Medulla oblongata (tissue), 1 donor: ENCODE results near the gene INSM2.

Experiments
- DNase-seq: peaks from one replicate; pipeline ENCODE4 v3.0.0-alpha.2; 2015; ENCODE audit errors: extremely low spot score

The INSM2 gene, protein sequence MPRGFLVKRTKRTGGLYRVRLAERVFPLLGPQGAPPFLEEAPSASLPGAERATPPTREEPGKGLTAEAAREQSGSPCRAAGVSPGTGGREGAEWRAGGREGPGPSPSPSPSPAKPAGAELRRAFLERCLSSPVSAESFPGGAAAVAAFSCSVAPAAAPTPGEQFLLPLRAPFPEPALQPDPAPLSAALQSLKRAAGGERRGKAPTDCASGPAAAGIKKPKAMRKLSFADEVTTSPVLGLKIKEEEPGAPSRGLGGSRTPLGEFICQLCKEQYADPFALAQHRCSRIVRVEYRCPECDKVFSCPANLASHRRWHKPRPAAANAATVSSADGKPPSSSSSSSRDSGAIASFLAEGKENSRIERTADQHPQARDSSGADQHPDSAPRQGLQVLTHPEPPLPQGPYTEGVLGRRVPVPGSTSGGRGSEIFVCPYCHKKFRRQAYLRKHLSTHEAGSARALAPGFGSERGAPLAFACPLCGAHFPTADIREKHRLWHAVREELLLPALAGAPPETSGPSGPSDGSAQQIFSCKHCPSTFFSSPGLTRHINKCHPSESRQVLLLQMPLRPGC

DNA sequence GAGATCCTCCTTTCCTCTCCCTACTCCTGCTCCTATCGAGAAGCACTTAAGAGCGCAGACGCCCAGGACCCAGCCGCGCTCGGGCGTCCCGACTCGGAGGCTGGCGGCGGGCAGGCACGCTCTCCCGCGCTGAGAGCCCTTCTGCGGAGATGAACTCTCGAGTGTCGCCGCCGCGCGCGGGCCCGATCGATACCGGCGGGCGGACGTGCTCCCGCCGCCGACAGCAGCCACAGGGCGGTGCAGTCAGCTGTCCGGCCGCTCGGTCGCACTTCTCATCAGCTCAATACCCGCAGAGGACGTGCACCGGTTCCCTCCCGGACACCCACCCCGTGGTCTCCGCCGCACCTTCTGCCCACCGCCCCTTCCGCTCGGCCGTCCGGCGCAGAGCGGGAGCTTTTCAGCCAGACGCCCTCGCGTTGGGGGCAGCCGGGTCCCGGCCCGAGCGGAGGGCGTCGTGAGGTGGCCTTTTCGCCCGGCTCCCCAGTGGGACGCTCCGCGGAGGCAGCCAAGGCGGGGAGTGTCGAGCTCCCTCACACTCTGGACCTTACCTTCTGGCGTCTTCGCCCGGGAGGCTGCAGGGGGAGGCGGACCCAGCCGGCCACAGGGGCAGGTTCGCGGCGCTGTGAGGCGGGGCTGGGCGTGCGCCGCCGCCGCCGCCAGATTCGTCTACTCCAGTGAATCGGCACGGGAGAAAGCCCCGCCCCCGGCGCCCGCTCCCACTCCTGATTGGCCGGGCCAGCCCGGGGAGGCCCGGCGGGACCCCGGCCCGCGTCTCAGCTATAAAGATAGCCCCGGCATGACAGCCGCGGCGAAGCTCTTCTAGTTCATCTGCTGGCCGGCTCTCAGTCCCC, at the start of gene INSM2:
TSS of gene INSM2 (plus strand) at position 808 of the 851 bp plus-strand sequence. CDS start 89 bp downstream, outside the sequence.
- no peak for DNase-seq

DNA sequence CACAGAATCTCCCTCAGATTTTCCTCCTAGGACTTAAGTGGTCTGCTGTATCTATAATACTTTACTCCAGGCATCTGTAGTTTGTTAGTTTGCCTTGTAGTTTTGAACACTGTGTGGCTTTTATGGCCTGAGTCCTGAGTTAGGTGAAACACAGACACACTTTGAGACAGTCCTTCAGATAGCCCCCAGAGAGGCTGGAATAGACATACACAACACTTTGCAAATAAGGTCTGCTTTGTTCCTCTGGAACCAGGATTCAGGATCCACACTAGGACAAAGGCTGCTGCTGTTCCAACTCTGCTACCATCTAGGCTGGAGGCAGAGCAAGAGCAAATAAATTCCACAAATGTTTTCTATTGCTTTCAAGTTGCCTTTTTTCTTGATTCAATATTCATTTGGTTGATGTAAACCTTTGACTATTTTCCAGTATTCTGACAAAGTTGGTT, 41.4 kb upstream of the INSM2 start:
- DNase-seq = no peak

DNA sequence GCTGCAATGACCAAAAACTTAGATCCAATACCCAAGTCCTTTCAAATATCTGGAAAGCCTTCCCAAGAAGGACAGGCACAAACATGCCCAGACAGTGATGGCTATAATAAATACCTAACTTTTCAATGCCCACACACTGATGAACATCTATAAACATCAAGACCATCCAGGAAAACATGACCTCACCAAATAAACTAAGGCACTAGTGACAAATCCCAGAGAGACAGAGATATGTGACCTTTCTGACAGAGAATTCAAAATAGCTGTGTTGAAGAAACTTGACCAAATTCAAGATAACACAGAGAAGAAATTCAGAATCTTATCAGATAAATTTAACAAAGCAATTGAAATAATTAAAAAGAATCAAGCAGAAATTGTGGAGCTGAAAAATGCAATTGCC, 38.7 kb upstream of the INSM2 start:
- no peak for DNase-seq

DNA sequence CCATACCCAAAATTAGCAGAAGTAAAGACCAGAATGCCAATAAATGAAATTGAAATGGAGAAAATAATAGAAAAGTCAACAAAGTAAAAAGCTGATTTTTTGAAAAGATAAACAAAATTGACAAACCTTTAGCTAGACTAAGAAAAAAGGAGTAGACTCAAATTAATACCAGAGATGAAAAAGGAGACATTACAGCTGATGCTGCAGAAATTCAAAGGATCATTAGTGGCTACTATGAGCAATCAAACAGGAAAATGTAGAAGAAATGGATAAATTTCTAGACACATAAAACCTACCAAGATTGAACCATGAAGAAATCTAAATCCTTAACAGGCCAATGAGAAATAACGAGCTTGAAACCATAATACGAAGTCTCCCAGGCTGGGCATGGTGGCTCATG, 34.8 kb upstream of the INSM2 start:
- no peak for DNase-seq

DNA sequence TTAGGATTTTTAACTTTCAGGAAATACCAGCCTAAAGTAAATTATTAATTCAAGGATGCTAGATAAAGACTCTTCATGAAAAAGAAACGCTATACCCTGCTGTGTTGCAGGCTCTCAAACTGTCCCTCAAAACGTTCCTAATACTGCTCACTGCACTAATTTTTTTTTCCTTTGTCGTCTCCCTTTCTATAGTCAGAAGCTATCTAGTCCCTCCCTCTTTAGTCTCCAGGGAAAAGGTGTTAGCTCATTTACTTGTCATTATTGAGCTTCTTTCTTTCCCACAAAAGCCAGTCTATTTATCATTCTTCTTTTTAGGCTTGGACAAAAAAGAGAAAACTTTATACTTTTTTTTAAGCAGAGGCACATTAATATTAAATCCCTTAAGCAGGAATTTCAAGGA, 30.3 kb upstream of the INSM2 start:
- no peak for DNase-seq

DNA sequence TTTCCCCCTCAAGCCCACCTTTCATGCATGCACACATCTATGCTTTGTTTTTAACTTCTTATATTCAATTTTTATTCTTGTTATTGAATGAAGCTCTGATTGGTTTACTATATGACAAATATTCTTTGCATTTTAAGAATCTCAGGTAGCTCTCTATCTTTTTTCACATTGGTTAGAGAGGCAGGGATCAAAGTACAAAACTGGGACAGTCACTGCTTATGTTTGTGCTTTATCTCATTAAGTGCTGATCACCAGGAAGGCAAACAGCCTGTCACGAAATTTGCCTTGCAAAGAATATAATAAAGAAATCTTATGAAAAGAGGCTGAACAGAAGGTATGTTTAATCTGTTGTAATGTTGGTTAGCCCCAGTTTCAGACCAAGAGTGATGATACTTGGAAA, 29.7 kb upstream of the INSM2 start:
- no peak for DNase-seq

DNA sequence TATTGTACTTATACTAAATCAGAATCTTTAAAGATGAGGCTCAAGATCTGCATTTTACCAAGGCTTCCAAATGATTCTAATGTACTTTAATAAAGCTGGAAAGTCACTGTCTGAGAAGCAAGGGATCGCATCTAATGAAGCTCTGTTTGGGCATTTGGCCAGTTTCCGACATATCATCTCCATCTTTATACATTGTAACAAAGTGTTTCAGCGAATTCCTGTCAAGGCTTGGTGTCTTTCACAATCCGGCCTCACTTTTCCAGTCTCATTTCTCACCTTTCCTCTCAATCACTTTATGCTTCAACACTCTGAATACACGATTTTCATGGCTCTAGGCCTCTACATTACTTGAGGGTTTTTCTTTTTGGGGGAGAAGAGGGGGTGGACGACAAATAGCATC, 27.5 kb upstream of the INSM2 start:
- no peak for DNase-seq

DNA sequence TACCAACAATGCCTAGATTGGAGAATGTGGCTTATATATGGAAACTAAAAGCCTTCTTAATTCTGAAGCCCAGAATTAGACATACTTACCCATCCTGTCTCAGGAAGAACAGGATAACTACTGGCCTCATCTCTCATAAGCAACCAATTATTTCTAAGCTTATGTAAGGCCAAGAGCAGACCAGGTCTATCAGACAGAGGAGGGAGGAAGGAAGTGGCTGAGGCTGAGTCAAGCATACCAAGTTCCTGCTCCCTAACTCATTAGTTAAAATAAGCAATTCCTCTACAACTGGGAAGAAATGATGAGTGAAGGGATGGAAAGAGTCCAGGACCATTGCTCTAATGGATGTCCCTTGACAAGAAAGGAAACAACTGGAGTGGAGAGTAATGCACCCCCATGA, 27.0 kb upstream of the INSM2 start:
- DNase-seq = no peak

DNA sequence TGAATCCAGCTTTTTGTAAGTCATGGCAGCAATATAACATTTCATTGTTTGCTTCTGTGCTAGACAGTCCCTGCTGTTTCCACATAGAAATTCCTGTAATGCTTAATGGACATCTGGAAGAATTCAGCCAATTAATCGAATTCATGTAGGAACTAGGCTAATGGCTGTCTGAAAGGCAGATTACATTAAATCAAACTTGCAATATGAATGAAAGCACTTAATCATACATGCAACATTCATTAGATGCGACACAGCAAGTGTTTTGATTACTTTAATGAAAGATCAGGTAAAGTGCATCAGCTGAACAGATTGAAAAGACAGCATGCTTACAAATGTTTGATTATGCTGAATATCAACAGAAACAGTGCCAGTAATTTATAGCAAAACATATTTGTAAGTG, 24.1 kb upstream of the INSM2 start:
- DNase-seq = no peak

DNA sequence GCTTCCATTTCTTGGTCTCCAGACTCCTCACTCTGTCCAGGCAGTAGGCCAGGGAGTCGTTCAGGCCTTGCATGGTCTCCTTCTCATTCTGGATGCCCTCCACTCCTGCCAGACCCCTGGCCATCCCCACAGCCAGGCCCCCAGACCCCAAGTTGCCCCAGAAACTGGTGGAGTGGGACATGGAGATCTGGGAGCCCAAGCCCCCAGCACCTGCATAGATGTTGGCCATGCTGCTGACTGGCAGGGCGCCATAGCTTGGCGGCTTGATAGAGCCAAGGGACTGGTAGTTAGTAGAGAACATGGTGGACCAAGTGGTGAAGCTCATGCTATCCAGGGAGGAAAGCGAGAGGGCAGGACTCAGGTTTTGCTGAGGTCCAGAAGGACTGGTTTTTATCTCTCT, 21.2 kb upstream of the INSM2 start:
- DNase-seq = no peak

DNA sequence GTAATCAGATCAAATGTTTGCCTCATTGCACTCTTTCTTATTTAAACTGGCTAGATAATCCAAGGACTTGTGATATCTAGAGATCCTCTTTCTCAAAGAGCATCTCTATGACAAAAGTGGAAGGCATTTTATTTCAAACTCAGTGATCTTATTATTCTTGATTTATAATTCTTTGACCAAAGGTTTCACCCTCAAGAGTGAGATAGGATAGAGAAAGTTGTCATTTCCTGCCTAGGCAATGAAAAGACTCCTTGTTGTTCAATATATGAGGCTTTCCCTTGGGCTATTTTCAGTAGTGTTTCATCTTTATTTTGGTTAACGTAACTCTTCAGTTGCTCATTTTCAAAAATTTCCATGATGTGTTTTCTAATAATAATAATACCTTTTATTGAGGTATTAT, 18.0 kb upstream of the INSM2 start:
- DNase-seq = no peak

DNA sequence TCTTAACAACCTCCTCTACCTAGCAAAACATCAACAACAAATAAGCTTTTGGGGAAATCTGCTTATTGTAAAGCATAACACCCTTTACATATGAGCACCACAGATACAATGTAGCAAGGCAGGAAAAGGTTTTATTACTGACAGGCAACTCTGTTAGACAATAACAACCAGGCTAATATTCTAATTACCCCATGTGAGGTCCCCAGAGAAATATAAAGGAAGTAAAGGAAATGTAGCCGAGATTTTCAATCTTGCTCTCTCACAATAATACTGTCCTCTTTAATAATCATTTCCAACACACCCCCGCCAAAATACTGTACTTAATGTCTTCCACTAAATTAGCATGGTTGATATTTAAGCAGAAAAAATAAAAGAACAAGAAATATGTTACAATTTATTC, 14.0 kb upstream of the INSM2 start:
- no peak for DNase-seq

DNA sequence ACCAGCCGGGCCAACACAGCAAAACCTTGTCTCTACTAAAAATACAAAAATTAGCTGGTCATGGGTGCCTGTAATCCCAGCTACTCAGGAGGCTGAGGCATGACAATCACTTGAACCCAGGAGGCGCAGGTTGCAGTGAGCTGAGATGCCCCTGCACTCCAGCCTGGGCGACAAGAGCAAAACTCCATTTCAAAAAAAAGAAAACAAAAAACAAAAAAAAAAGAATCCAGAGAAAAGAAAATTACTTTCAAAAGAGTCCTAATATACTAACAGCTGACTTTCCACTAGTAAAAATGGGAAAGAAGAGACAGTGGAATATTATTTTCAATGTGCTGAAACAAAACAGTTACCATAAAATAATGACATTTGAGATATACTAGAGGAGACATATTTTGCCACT, 8.3 kb upstream of the INSM2 start:
- no peak for DNase-seq

DNA sequence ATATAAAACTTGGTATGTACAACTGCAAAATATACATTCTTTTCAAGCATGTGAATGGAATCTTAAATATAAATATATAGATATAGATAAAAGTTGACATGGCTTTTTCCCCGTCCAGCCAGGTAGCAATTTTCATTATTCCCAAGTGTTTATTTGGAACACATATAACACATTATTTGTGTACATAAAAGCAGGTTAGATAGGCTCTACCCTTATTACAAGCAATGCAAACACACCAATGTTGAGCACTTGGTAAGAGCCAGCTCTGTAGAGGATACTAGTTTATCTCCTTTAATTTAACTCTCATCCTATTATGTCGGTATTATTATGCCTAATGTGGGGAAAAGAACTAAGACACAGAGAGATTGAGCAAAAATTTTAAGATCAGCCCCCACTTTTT, 7.0 kb upstream of the INSM2 start:
- no peak for DNase-seq

DNA sequence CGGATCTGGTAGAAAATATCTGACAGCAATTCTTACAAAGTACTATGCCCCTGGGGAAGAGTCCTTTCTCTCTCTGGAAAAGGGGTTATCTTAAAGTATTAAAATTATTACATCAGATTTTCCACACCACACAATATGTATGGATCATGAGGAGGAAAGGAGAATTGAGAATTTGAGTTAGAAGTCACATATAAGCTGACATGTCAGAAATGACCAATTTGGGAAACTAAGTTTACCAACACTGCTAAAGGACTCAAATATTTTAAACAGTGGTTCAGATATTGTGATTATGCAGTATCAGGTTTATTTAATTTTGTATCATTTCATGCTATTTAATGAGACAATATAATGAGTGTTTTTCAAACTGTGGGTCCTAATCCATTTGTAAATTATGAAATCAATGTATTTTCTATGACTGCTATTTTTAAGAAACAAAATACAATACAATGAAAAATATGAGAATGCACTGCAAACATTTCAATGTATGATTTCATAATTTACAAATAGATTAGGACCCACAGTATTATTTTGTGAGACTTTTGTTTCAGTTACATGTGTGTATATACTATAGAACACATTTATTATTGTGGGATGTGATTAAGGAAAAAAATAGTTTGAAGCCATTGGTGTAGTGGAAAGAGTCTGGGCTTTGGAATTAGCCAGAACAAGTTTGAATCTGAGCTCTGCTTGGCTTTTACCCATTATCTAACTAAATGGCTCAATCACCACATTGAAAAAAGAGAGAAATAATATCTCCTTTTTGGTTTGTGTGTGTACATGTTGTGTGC, 1.8 kb upstream of the INSM2 start:
- DNase-seq = no peak

DNA sequence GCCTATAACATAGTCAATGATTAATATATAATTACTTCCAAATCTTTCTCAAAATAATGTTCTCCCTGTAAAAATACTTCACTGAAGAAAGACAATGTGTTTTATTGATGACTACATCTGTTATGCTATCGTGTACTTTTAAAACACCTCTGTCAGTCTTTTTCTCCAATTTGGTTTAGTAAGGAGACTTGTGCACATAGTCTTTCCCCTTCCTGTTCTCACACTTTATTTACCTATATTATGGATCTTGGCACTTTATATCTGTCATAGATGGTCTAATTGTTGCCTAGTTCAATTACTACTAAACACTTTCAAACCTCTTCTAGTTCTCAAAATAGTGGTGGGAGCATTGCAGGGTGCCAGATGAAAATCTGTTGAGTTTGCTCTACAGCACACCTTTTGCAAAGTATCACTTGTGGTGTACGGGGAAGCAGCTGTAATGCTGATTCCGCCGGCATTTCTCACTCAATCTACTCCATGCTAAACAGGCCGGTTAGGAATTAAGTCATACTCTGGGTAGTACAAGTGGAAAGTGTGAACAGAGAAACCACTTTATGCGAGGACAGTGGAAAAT, 1.1 kb upstream of the INSM2 start:
- no peak for DNase-seq

DNA sequence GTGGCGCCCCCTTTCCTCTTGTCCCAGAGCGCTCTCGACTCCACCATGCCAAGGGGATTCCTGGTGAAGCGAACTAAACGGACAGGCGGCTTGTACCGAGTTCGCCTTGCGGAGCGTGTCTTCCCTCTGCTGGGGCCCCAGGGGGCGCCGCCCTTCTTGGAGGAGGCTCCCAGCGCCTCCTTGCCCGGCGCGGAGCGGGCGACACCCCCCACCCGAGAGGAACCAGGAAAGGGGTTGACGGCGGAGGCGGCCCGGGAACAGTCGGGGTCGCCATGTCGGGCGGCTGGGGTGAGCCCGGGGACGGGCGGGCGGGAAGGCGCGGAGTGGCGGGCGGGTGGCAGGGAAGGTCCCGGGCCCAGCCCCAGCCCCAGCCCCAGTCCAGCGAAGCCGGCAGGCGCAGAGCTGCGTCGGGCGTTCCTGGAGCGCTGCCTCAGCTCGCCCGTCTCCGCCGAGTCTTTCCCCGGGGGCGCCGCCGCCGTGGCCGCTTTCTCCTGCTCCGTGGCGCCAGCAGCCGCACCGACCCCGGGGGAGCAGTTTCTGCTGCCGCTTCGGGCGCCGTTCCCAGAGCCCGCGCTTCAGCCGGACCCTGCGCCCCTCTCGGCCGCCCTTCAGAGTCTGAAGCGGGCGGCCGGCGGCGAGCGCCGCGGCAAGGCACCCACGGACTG, 376 bp downstream of the INSM2 start:
- no peak for DNase-seq

DNA sequence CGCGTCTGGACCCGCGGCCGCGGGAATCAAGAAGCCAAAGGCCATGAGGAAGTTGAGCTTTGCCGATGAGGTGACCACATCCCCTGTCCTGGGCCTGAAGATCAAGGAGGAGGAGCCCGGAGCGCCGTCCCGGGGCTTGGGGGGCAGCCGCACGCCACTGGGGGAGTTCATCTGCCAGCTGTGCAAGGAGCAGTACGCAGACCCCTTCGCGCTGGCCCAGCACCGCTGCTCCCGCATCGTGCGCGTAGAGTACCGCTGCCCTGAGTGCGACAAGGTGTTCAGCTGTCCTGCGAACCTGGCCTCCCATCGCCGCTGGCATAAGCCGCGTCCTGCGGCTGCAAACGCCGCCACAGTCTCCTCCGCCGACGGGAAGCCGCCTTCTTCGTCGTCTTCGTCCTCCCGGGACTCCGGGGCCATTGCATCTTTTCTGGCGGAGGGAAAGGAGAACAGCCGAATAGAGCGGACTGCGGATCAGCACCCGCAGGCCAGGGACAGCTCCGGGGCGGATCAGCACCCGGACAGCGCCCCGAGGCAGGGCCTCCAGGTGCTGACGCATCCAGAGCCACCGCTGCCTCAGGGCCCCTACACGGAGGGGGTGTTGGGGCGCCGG, 1.0 kb downstream of the INSM2 start:
- peak; percentile 41 for DNase-seq

DNA sequence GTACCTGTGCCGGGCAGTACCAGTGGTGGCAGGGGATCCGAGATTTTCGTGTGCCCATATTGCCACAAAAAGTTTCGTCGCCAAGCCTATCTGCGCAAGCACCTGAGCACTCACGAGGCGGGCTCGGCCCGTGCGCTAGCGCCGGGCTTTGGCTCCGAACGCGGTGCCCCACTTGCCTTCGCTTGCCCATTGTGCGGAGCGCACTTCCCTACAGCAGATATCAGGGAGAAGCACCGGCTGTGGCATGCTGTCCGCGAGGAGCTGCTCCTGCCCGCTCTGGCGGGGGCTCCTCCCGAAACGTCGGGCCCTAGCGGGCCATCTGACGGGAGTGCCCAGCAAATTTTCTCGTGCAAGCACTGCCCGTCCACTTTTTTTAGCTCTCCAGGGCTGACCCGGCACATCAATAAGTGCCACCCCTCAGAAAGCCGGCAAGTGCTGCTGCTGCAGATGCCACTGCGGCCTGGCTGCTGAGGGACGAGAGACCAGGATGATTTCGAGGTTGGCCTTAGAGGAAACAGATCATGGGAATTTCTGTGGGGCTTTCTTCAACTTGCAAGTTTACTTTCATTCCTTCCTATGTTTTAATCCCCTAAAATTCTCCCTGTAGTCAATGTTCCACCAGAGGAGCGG, 1.6 kb downstream of the INSM2 start:
- no peak for DNase-seq

DNA sequence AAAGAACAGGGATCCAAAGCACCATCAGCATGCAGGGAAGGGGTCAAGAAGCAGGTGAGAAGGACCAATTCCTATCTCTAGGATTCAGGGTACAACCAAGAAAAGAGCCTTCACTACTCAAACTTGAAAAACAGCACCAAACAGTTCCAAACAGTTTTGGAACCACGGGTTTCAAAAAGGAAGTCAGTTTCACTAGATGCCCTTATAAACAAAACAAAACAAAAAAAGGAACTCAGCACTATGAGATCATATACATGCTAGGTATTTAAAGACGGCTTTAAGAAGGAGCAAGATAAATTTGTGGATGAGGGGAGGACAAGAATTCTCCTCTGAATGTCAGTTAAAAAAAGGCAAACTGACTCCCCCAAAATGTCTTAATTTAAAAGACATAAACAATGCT, 6.0 kb downstream of the INSM2 start:
- DNase-seq = no peak
